ENCODE data around the gene PRDM10.

- TF ChIP-seq CTCF (IDR thresholded peaks at IDR 0.05 in 2 of 3, conservative IDR thresholded peaks at IDR 0.05 in 1 of 3; ENCODE audit: borderline replicate concordance in 1 of 3, insufficient read depth in 1 of 3, low read depth in 2 of 3, low read length in 2 of 3) = no peak
- TF ChIP-seq ZFX (IDR thresholded peaks at IDR 0.05) = no peak
- no peak for TF ChIP-seq JUND (IDR thresholded peaks at IDR 0.05)
- no peak for TF ChIP-seq POLR2A (IDR thresholded peaks at IDR 0.05; ENCODE audit: borderline replicate concordance, extremely low read depth, insufficient read depth, insufficient read length)
- no peak for TF ChIP-seq MAX (IDR thresholded peaks at IDR 0.05)
- TF ChIP-seq CBX3 (IDR thresholded peaks at IDR 0.05; ENCODE audit: low read depth) = no peak
- TF ChIP-seq ELF1 (IDR thresholded peaks at IDR 0.05; ENCODE audit: borderline replicate concordance, low read depth) = no peak
- TF ChIP-seq EZH2phosphoT487 (IDR thresholded peaks at IDR 0.05; ENCODE audit: borderline replicate concordance) = no peak
Measured at GRCh38 chr11:129888451-129888850, 114.2 kb downstream of the PRDM10 start.
